Measurements from ENCODE around the gene TRERF1.

DNA sequence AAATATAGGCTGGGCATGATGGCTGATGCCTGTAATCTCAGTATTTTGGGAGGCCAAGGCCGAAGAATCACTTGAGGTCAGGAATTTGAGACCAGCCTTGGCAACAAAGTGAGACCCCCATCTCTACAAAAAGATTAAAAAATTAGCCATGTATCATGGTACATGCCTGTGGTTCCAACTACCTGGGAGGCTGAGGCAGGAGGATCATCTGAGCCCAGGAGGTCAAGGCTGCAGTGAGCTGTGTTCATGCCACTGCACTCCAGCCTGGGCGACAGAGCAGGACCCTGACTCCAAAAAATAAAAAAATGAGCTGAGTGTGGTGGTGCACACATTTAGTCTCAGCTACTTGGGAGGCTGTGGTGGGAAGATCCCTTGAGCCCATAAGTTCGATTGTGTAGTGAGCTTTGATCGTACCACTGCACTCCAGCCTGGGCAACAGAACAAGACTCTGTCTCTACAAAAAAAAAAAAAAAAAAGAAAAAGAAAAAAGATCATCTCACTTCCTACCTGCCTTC is 246.9 kb downstream of the TRERF1 start:
- no peak for TF ChIP-seq GATA2 (IDR thresholded peaks at IDR 0.05; ENCODE audit: low read depth, low read length)
- no peak for TF ChIP-seq GATA3 (IDR thresholded peaks at IDR 0.05; ENCODE audit: low read depth, low read length)
